Activated T-helper 2 cell treated with anti-CD3 and anti-CD28 coated beads, Interferon-gamma antibody, Interleukin-2, Interleukin-4, amounts not matched to agents 10 μg/mL and 5 μg/mL and 100 μg/mL, durations not matched to agents 14 hours and 24 hours and 36 hours (primary cell): ENCODE results near the gene CFAP68. TPM values are rescaled to one million over a fixed set of nuclear protein-coding genes. Genes with fewer than 3 reads are reported as not detected.

Source experiments
- DNase-seq: peaks from one replicate; pipeline ENCODE4 v3.0.0; 2021; ENCODE audit warnings: low spot score
- H3K27ac Mint-ChIP-seq: one replicate; pipeline ENCODE4 v1.8.0; 2021; ENCODE audit warnings: mixed read lengths
- H3K27me3 Mint-ChIP-seq: one replicate; pipeline ENCODE4 v1.8.0; 2021; ENCODE audit warnings: low read depth, mixed read lengths
- H3K36me3 Mint-ChIP-seq: one replicate; pipeline ENCODE4 v1.8.0; 2021; ENCODE audit warnings: low read depth, mixed read lengths
- H3K4me1 Mint-ChIP-seq: one replicate; pipeline ENCODE4 v1.8.0; 2021; ENCODE audit warnings: low read depth, mixed read lengths
- H3K4me3 Mint-ChIP-seq: one replicate; pipeline ENCODE4 v1.8.0; 2021; ENCODE audit warnings: low read depth, mild to moderate bottlenecking, moderate library complexity, mixed read lengths
- H3K9me3 Mint-ChIP-seq: one replicate; pipeline ENCODE4 v1.8.0; 2021; ENCODE audit warnings: mixed read lengths
- intact Hi-C: fragments of 100-400 bp; cut with micrococcal nuclease; formaldehyde crosslinking; loops from one replicate; pipeline ENCODE4 v1.15.1; 2023
- total RNA-seq: library from RNA; stranded (reverse); gene quantifications from 2 replicates; pipeline ENCODE4 v1.2.3, GENCODE V29; 2022

Gene CFAP68
- total RNA-seq, 1 donor from 2014 or later: 22.2 TPM

- no peak for DNase-seq
- Mint-ChIP-seq H3K9me3 (no peaks in the 10 kb centered on the region), H3K36me3 (peaks cover 30% of the 10 kb centered on the region), H3K27me3 (no peaks in the 10 kb centered on the region), H3K4me1 (peaks cover 3% of the 10 kb centered on the region), H3K27ac (no peak overlapping the region), H3K4me3 (no peak overlapping the region)
- intact Hi-C loops: no loop called here
Measured at GRCh38 chr11:111846063-111846462, 33.3 kb upstream of the CFAP68 start.

- Mint-ChIP-seq H3K27me3 (no peaks in the 10 kb centered on the region), H3K36me3 (peaks cover 33% of the 10 kb centered on the region), H3K9me3 (no peaks in the 10 kb centered on the region), H3K4me3 (no peak overlapping the region), H3K4me1 (no peaks in the 10 kb centered on the region), H3K27ac (no peak overlapping the region)
- intact Hi-C loops: no loop called here
- DNase-seq: no peak
Measured at GRCh38 chr11:111846636-111847035, 32.7 kb upstream of the CFAP68 start.

GRCh38 chr11:111849631-111850030 lies 29.7 kb upstream of the CFAP68 start:
- H3K9me3 Mint-ChIP-seq: no peaks in the 10 kb centered on the region
- intact Hi-C loops: no loop called here
- H3K4me3 Mint-ChIP-seq: no peak overlapping the region
- H3K36me3 Mint-ChIP-seq: peaks cover 45% of the 10 kb centered on the region
- DNase-seq: no peak
- no peaks in the 10 kb centered on the region for H3K27me3 Mint-ChIP-seq
- H3K4me1 Mint-ChIP-seq: no peaks in the 10 kb centered on the region
- no peak overlapping the region for H3K27ac Mint-ChIP-seq

GRCh38 chr11:111851067-111851466 lies 28.3 kb upstream of the CFAP68 start:
- Mint-ChIP-seq H3K4me1 (no peaks in the 10 kb centered on the region), H3K9me3 (no peaks in the 10 kb centered on the region), H3K27ac (no peak overlapping the region), H3K36me3 (peaks cover 54% of the 10 kb centered on the region), H3K4me3 (no peak overlapping the region), H3K27me3 (no peaks in the 10 kb centered on the region)
- no peak for DNase-seq
- intact Hi-C loops: no loop called here

GRCh38 chr11:111851636-111852035 lies 27.7 kb upstream of the CFAP68 start:
- intact Hi-C loops: no loop called here
- no peaks in the 10 kb centered on the region for H3K4me1 Mint-ChIP-seq
- H3K36me3 Mint-ChIP-seq: peaks cover 54% of the 10 kb centered on the region

GRCh38 chr11:111852103-111852502 lies 27.2 kb upstream of the CFAP68 start:
- intact Hi-C loops: no loop called here

More at GRCh38 chr11:111851636-111852035, 27.7 kb upstream of the CFAP68 start:
- Mint-ChIP-seq H3K27me3 (no peaks in the 10 kb centered on the region), H3K9me3 (no peaks in the 10 kb centered on the region), H3K27ac (no peak overlapping the region), H3K4me3 (no peak overlapping the region)
- DNase-seq: no peak

GRCh38 chr11:111855506-111855905 lies 23.8 kb upstream of the CFAP68 start:
- no peaks in the 10 kb centered on the region for H3K27me3 Mint-ChIP-seq
- intact Hi-C loops: no loop called here
- H3K4me3 Mint-ChIP-seq: no peak overlapping the region
- peaks cover 63% of the 10 kb centered on the region for H3K36me3 Mint-ChIP-seq
- DNase-seq: no peak
- no peaks in the 10 kb centered on the region for H3K4me1 Mint-ChIP-seq
- H3K27ac Mint-ChIP-seq: no peak overlapping the region
- no peaks in the 10 kb centered on the region for H3K9me3 Mint-ChIP-seq

More at GRCh38 chr11:111852103-111852502, 27.2 kb upstream of the CFAP68 start:
- Mint-ChIP-seq H3K27me3 (no peaks in the 10 kb centered on the region), H3K4me1 (no peaks in the 10 kb centered on the region), H3K9me3 (no peaks in the 10 kb centered on the region), H3K36me3 (peaks cover 52% of the 10 kb centered on the region), H3K27ac (no peak overlapping the region), H3K4me3 (no peak overlapping the region)
- no peak for DNase-seq

- DNase-seq: no peak
- Mint-ChIP-seq H3K4me3 (no peak overlapping the region), H3K9me3 (no peaks in the 10 kb centered on the region), H3K36me3 (peaks cover 61% of the 10 kb centered on the region), H3K4me1 (no peaks in the 10 kb centered on the region), H3K27ac (no peak overlapping the region), H3K27me3 (no peaks in the 10 kb centered on the region)
- intact Hi-C loops: no loop called here
Measured at GRCh38 chr11:111860257-111860656, 19.1 kb upstream of the CFAP68 start.

GRCh38 chr11:111870113-111870512 lies 9.2 kb upstream of the CFAP68 start:
- intact Hi-C loops: loop anchor here (2.0 kb wide), 2 partner anchors 57 to 217 kb away; partner anchors contain the start of genes SDHD and TIMM8B
- Mint-ChIP-seq H3K27me3 (no peaks in the 10 kb centered on the region), H3K4me1 (peaks cover 28% of the 10 kb centered on the region), H3K9me3 (no peaks in the 10 kb centered on the region), H3K27ac (no peak overlapping the region), H3K36me3 (peaks cover 32% of the 10 kb centered on the region), H3K4me3 (no peak overlapping the region)
- no peak for DNase-seq

GRCh38 chr11:111870522-111870885 lies 8.8 kb upstream of the CFAP68 start:
- peaks cover 28% of the 10 kb centered on the region for H3K4me1 Mint-ChIP-seq
- no peak for DNase-seq
- H3K9me3 Mint-ChIP-seq: no peaks in the 10 kb centered on the region
- H3K4me3 Mint-ChIP-seq: peak overlapping the region; percentile 91
- H3K36me3 Mint-ChIP-seq: peaks cover 30% of the 10 kb centered on the region
- H3K27me3 Mint-ChIP-seq: no peaks in the 10 kb centered on the region
- peak overlapping the region; percentile 85 for H3K27ac Mint-ChIP-seq
- intact Hi-C loops: loop anchor here (2.0 kb wide), 2 partner anchors 56 to 216 kb away; partner anchors contain the start of genes SDHD and TIMM8B

GRCh38 chr11:111870886-111871692 lies 8.3 kb upstream of the CFAP68 start, which contains the start of gene ALG9:
Gene ALG9 (minus strand): TSS chr11:111871581. CDS start chr11:111871482, 99 bp downstream.
- Mint-ChIP-seq H3K4me1 (peaks cover 28% of the 10 kb centered on the region), H3K9me3 (no peaks in the 10 kb centered on the region), H3K36me3 (peaks cover 28% of the 10 kb centered on the region), H3K27me3 (no peaks in the 10 kb centered on the region), H3K27ac (peak within 1 kb of the TSS; percentile 85), H3K4me3 (peak within 1 kb of the TSS; percentile 91)
- peak; percentile 87 for DNase-seq
- intact Hi-C loops: loop anchor here (1.0 to 2.0 kb wide), 3 partner anchors 8 to 216 kb away; partner anchors contain the start of genes CFAP68, FDXACB1, SDHD and TIMM8B

GRCh38 chr11:111871693-111872161 lies 7.6 kb upstream of the CFAP68 start:
- no peak for DNase-seq
- H3K27ac Mint-ChIP-seq: peak overlapping the region; percentile 82
- H3K36me3 Mint-ChIP-seq: peaks cover 22% of the 10 kb centered on the region
- intact Hi-C loops: loop anchor here (1.0 to 2.0 kb wide), 3 partner anchors 8 to 215 kb away; partner anchors contain the start of genes CFAP68, FDXACB1, SDHD and TIMM8B
- H3K9me3 Mint-ChIP-seq: no peaks in the 10 kb centered on the region
- no peaks in the 10 kb centered on the region for H3K27me3 Mint-ChIP-seq
- peak overlapping the region; percentile 91 for H3K4me3 Mint-ChIP-seq
- peaks cover 29% of the 10 kb centered on the region for H3K4me1 Mint-ChIP-seq

- H3K27me3 Mint-ChIP-seq: no peaks in the 10 kb centered on the region
- intact Hi-C loops: loop anchor here (2.0 to 5.0 kb wide), 3 partner anchors 146 to 299 kb away; partner anchors contain the start of genes BCO2, DLAT, NKAPD1 and PIH1D2
- H3K4me3 Mint-ChIP-seq: peak overlapping the region; percentile 96
- peaks cover 13% of the 10 kb centered on the region for H3K4me1 Mint-ChIP-seq
- H3K9me3 Mint-ChIP-seq: no peaks in the 10 kb centered on the region
- H3K27ac Mint-ChIP-seq: peak overlapping the region; percentile 100
- DNase-seq: no peak
- peaks cover 5% of the 10 kb centered on the region for H3K36me3 Mint-ChIP-seq
Measured at GRCh38 chr11:111878385-111878848, 924 bp upstream of the CFAP68 start.
